ENCODE data around the gene DCTD.

GRCh38 chr4:182897601-182898478 is 19.3 kb downstream of the DCTD start:
- TF ChIP-seq CTCF (IDR thresholded peaks at IDR 0.05; ENCODE audit: insufficient read depth, low read length, poor library complexity, severe bottlenecking), result no peak
- no peak for TF ChIP-seq EZH2phosphoT487 (conservative IDR thresholded peaks at IDR 0.05; ENCODE audit: low read length)

Measured in SU-DHL-6 (cell line).